Measurements from ENCODE around the gene IRF1. TPM values are rescaled to one million over a fixed set of nuclear protein-coding genes. Genes with fewer than 3 reads are reported as not detected.
"Not testable (repeated sequence)": the region's sequence is repeated elsewhere in the genome, so short reads cannot be mapped to it uniquely, and the experiment has no call there.

Gene IRF1
- total RNA-seq, 1 donor from 2014 or later, result 545 TPM

DNA sequence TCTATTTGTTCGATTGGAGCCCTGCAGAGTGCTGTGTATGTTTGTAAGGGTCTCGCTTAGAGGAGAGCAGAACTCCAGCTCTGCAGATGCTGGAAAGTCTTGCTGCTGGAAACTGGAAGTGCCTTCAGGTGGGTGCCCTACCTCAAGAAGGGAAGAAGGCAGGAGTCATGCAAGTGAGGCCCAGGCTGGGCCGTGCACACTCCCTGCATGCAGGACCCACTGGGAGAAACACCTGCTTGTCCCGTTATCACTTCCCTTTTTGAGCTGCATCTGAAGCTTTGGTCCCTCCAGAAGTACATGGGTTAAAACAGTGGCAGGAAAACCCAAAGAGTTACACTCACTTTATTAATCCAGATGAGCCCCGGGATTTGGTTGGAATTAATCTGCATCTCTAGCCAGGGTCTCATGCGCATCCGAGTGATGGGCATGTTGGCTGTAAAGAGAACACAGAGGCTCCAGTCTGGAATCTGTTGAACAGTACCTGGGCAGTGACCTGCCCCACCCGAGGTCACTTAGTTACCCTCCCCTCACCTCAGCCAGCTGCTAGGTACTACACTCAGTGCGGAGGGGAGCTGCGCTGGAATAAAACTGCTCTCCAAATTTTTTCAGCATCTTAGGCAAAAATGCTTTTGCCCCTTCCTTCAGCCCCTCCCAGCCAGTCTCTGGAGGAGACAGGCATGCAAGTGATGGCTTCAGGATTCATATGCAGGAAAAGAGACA, 1.4 kb downstream of the IRF1 start:
- intact Hi-C loops (cut with micrococcal nuclease), result loop anchor here (1.0 kb wide), 2 partner anchors 10 to 33 kb away; no protein-coding TSS in a partner anchor

DNA sequence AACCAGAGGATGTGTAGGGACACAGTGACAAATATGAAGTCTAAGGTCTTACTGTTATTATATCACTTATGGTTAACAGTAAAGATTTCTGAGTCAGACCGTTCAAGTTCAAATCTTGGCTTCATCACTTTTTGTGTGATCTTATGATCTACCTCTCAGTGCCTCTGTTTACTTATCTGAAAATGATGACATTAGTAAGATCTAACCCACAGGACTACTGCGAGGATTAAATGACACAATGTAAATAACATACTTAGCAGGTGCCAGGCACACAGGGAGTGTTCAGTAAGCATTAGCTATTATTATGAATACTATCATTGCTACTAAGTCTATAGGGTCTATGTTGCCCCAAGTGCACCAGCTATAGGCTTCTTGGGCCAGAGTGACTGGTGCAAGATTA, 2.0 kb downstream of the IRF1 start:
- intact Hi-C loops (cut with micrococcal nuclease), result no loop called here

DNA sequence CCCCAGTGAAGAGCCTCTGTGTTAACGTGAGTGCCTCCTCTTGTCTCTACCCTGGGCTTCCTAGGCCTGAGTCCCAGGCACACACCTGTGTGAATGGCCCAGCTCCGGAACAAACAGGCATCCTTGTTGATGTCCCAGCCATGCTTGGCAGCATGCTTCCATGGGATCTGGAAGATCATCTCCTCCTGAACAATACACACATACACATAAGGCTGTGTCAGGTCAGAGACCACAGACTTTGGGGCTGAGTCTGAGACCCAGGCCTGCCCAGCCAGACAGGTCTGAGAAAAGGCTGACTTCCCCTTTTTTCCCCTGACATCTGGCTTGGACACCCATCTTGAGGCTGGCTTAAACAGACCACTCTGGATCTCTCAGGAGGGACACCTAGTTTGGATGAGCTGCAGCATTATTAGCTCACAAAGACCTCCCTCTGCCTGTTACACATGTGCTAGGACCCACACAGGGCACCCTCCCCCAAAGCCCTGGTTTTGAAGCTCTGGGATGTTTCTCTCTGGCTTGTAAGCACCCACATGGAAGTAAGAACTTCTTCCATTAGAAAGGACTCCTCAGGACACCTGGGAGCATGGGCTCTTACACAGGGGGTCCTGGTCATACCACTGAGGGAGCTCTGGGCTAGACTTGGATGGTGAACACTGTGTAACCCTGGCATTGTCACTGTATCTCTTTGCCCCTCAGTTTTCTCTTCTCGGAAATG, 2.6 kb downstream of the IRF1 start:
- intact Hi-C loops (cut with micrococcal nuclease), result no loop called here

DNA sequence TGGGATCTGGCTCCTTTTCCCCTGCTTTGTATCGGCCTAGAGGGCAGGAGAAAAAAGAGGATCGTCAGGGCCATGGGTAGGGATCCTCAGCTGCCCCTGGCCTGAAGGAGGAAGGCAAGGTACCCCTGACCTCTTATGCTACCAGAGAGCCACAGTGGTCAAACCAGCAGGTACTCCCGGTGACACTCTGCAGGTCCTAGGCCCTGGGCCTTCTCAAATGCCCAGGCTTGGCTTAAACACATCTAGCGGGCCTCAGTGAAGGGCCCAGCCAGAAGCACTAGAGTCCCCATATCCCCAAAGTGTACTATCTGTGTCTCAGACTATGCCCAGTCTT, 3.5 kb downstream of the IRF1 start:
- intact Hi-C loops (cut with micrococcal nuclease), result no loop called here

DNA sequence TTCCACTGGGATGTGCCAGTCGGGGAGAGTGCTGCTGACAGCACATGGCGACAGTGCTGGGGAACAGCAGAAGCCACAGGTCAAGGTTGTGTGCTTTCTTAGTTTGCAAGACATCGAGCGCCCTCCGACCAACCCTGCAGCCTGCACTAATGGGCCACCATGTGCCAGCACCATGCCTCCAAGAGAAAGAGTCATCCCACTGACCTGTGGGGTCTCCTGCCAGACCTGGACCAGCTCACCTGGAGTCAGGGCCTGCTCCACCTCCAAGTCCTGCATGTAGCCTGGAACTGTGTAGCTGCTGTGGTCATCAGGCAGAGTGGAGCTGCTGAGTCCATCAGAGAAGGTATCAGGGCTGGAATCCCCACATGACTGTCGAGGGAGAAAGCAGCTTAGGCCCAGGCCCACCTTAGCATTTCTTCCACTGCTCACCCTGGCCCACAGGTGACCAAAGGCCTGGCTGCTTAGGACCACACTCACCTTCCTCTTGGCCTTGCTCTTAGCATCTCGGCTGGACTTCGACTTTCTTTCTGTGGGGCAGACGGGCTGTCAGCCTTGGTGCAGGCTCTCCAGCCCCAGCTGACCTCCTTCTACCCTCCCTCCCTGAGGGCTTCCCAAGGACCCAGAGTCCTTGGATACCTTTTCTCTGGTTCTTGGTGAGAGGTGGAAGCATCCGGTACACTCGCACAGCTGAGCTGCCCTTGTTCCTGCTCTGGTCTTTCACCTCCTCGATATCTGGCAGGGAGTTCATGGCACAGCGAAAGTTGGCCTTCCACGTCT, 4.1 kb downstream of the IRF1 start:
- intact Hi-C loops (cut with micrococcal nuclease), result no loop called here

DNA sequence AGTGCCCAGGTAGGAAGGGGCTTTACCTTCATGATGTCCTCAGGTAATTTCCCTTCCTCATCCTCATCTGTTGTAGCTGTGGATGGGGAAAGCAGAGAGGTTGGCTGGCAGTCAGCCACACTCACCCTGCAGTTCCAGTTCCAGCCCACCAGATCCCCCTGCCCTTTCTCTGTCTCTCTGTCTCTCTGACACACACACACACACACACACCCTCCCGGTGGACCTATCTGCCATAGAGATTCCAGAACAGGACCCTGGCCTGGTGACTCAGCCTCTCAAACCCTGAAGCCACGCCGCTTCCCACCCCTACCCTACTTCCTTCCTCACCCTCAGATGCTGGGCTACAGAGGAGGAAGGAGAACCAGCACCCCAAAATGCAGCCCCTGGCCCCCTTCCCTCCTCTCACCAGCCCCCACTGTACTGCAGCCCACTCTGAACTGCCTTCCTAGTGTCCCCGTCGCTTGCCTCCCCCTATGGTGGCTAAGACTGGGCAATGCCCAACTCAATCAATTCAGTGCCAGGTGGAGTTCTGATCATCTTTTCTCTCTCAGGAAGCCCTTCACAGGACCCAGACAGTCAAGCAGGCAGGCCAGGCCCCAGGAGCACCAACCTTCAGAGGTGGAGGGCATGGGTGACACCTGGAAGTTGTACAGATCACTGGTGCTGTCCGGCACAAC, 4.8 kb downstream of the IRF1 start:
- intact Hi-C loops (cut with micrococcal nuclease), result no loop called here

DNA sequence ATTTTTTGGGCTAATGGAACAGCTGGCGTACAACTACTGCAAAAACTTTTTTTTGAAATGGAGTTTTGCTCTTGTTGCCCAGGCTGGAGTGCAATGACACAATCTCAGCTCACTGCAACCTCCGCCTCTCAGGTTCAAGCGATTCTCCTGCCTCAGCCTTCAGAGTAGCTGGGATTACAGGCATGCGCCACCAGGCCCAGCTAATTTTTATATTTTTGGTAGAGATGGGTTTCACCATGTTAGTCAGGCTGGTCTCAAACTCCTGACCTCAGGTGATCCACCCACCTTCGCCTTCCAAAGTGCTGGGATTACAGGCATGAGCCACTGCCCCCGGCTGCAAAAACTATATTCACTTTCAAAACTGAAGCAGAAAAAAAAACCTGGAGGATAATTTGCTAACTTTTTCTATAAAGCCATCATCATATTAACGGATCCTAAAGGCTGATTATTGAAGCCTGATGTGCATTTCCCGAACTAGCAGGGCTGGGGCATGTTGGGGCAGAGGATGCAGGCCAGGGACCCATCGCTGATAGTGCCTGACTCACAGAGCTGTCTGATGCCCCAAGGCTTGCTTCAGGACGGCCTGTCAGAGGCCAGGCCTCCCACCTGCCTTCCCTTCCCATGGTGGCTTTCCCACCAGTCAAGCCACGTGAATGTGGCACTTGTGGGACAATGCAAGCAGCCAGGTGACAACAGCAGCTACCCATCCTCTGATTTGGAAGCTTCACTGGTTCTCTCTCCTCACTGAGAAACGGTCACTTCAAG, 5.5 kb downstream of the IRF1 start:
- intact Hi-C loops (cut with micrococcal nuclease), result not testable (repeated sequence)

DNA sequence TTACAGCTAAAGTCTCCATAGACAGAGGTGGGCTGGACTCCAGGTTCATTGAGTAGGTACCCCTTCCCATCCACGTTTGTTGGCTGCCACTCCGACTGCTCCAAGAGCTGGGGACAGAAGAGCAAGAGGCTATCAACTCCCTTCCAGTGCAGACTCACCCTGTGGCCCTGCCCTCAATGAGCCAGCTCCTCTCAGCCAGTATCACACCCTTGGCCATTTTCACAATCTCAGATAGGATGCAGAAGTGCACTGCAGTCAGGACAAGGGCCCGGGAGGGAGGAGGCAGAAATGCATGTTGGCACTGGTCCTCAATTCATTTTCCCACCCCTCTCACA, 6.2 kb downstream of the IRF1 start:
- intact Hi-C loops (cut with micrococcal nuclease), result no loop called here

DNA sequence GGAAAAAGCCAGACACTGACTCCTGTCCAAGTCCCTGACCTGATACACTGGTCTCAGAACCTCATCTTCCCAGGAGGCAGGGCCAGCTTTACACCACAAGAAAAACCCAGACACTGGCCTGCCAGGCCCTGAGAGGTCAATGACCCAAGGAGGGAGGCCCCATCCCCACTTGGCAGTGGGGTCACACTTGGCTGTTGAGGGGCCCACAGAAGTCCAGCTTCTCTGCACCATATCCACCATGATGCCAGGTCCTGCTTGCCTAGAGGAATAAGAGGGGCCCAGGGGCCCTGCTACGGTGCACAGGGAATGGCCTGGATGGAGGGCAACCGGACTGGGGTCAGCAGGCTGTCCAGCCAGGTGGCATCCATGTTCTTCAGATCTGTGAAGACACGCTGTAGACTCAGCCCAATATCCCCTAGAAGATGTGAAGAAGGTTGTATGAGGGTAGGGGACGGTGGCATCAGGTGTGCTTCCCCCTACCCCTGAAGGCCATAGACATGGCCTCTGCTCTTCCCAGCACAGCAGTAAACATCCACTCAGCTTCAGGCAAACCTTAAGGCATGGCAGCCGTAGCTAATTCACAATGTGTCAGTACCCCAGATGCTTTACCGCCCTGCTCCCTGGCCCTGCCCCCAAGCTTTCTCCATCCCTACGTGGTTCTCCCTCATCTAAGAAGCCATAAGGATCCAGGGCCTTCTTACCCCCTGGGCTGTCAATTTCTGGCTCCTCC, 6.7 kb downstream of the IRF1 start:
- intact Hi-C loops (cut with micrococcal nuclease), result no loop called here

DNA sequence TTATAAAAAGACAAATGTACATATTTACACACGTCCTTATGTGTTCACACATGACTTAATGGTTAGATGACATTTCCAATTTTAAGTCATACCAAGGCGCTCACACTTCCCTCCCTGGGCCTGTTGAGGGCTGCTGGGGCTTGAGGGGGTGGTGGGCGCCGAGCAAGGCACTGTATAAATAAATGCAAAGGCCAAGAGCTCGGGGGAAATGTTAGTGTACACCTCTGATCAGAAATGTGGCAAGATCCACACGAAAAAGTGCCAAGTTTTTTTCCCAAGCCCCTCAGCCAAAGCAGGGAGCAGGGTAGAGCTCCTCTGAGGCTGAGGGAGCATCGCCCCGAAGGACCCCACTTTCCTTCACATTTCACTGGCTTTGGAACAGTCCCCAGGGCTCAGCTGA, 7.5 kb downstream of the IRF1 start:
- intact Hi-C loops (cut with micrococcal nuclease), result no loop called here

DNA sequence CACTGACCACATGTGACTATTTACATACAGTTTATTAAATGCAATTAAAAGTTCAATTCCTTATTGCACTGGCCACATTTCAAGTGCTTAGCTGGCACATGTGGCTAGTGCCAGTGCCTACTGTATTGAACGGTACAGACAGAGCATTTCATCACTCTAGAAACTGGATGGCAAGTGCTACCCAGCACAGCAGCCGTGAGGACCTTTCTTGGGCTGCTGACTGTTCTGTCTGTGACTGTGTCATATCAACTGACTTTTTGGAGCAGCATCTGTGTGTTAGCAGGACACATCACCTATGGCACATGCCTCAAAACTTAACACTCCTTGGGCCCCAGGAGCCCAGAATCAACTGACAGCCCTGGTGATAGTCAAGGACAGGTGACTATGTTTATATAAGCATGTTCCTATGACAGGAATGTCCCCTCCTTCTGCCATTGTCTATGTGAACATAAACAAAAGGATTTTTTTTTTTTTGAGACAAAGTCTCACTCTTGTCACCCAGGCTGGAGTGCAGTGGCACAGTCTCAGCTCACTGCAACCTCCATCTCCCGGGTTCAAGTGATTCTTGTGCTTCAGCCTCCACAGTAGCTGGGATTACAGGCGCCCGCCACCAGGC, 8.9 kb downstream of the IRF1 start:
- intact Hi-C loops (cut with micrococcal nuclease), result no loop called here

DNA sequence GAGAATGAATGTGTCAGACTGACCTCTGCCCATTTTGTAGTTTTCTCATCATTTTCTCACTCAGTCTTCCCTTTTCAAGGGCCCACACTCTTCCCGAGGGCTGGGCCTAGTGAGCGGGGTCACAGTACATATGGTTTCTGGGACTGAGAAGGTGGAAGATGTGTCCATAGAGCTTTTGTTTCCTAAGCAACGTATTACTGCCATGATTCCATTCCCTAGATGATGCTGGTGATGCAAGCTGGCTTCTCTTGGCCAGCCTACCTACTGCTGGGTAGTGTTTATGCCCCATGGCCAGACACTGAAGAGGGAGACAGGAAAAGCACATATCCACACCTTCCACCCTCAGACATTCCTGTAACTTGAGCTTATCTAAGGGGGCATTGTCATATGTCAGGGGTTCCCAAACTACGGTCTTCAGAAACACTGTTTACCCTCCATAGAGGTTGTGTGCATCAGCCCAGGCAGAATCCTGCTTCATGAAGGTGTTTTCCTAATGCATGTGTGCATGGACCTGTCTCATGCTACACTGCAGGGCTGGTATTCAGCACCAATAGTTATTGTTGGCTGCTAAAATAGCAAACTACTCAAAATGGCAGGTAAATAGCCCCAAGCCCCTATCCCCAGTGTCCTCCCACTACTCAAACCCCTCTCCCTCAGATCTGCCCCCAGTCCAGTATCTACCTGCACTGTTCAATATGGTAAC, 9.5 kb downstream of the IRF1 start:
- intact Hi-C loops (cut with micrococcal nuclease), result no loop called here

DNA sequence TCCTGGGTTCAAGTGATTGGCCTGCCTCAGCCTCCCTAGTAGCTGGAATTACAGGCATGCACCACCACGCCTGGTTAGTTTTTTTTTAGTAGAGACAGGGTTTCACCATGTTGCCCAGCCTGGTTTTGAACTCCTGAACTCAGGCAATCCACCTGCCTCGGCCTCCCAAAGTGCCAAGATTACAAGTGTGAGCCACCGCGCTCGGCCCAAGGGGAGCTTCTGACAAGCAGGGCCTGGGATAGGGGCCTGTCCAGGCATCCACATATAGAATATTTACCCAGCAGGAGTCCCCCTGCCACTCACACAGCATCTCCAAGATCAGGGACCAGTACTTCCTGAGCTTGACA, 10.1 kb downstream of the IRF1 start:
- intact Hi-C loops (cut with micrococcal nuclease), result no loop called here

DNA sequence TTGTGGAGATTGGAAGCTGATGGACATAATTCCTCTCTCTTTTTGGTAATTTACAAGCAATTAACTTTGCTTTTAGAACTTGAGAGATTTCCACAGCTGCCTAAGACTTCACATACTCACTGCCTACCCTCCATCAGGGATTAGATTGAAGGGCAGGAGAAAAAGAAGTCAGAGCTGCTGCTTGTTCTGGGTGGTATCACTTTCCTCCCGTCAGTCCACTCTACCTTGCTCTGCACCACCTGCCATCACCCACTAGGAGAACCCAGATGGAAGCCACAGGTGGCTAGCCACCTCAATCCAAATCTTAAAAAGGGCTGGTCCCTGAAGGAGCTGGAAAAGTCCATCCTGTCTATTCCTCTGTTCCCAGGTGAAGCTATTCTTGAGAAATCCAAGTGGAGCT, 10.5 kb downstream of the IRF1 start:
- intact Hi-C loops (cut with micrococcal nuclease), result no loop called here

DNA sequence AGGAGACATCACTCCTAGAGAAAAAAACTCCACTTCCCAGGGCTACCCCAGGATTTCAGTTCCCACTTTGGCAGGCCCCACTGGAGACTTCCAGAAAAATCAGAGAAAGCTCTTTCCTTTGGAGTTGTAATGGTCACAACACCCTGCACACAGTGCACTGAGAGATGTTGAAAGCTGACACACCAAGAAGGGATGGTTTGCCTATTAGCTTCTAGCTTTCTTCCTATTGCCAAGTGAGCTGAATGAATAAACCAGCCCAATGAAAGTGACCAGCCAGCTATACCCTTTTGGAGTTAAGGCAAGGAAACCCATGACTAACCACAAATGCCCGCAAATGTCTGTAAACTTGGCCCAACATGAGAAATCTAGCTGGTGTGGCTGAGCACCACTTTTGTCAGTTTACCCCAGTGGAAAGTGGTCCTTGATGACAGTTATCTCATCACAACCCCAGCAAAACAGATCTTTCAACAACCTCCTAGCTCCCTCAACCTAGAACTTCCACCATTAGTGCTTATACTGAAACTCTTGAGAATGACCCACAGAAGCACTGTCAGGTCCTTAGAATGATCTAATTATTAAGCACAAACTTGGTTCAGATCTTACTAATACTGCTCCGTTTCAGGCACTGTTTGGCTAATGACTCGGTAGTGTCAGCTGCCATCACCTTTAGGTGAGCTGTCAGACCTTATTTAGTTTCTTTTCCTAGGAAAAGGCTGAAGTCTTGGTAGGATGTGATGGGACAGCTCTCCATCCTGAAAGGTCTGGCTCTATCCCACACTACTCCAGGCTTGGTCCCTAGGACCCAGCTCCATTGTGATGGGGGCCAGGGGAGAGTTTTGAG, 11.2 kb downstream of the IRF1 start:
- intact Hi-C loops (cut with micrococcal nuclease), result loop anchor here (1.0 kb wide), 1 partner anchor 10 kb away; no protein-coding TSS in a partner anchor

DNA sequence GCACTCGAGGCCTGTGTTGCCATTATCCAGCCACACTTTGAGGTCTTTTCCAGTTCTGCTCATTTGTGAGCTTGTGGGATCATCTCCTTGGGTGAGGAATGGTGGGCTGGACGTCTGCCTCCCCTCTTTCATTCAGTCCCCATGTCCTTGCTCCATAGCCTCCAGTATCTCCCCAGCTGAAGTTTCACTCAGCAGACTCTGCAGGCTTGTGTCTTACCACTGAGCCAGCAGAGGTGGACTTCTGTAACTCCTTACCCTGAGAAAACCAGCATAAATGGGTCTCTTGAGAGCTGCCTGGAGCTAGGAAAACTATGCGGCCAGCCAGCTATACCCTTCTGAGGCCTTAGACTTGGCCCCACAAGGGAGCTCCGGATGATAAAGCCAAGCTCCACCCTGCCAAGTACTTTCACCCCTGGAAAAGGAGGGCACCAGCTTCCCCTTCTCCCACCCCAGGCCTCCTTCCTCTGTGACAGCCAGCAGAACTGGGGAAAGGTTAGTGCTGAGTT, 12.2 kb downstream of the IRF1 start:
- intact Hi-C loops (cut with micrococcal nuclease), result no loop called here

DNA sequence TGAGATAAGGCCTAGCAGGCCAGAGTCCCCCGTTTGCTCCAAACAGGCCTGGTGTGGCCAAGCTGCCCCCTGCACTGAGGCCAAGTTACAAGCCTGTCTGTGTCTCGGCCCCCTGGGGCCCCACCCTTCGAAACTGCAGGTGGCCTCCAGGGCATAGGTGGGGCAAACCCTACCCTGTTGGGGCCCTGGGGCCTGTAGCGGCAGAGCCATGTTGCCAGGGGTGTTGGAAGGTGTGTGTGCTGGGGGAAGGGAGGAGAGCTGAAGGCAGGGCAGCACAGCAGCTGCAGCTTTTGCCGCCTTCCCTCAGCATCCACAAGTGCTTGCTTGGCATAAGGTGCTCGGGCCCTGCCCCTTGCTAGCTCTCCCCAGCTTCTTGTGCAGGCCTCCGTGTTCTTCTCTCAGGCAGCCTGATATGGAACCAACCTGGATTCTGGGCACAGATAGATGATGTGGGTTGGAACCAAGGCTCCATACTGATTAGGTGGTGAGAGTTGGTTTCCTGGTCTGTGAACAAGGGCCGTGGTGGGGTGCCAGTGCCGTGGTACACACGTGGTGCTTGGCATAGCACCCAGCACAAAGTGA, 12.7 kb downstream of the IRF1 start:
- intact Hi-C loops (cut with micrococcal nuclease), result no loop called here

Measured in T-helper 1 cell treated with Interleukin-12 subunit alpha and Interleukin-12 subunit beta and Interleukin-4 antibody, amounts not matched to agents 30 ng/mL and 1 ng/mL, for 36 hours (primary cell).